GM19452 (cell line): Measurements from ENCODE around the gene ACTA2.

Source experiments
- ATAC-seq: cut with Tn5 transposase; IDR thresholded peaks from one replicate; pipeline ENCODE4 v1.9.1; 2021; ENCODE audit not compliant: unreplicated experiment

ACTA2 gene

DNA sequence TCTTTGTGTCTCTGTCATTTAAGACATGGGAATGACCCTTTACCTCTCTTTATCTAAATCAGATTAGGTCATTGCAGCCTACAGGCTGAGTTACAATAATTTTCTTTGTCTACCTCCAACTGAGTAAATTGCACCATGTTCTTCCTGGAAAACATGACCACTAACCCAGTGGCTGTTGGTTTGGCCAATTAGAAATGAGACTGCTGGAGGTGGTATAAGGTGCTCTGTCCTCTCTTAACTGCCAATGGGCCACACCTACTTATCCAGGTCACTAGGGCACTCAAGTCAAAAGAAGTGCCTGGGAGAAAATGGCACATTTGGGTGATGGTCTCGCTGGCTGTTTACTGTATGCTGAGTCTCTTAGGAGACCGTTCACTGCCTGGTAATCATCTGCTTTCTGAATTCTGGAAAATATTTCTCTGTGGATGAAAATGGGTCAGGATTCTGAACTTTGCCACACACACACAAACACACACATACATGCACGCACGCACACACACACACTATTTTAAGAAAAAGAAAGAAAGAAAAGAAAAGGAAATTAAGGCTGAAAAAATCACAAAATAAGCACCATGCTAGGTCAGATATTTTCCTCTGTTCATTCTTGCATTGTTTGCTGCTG lies 56.1 kb downstream of the ACTA2 start:
- no peak for ATAC-seq

DNA sequence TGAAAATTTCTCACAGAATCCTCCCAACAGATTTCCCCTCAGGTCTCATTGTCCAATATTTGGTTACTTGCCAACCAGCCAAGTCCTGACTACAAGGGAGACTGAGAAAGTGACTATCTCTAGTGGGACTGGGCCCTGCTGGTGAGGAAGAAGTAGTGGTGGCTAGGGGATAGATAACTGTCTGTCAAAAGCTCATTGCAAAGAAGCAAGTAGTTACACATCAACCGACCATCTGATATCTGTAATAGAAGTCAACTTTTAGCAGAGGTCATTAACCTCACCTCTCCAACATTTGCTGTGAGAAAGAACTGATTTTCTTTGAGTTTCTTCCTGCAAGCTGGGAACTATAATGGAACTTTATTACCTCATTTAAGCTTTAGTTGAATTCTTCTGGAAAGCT lies 57.3 kb downstream of the ACTA2 start:
- no peak for ATAC-seq

DNA sequence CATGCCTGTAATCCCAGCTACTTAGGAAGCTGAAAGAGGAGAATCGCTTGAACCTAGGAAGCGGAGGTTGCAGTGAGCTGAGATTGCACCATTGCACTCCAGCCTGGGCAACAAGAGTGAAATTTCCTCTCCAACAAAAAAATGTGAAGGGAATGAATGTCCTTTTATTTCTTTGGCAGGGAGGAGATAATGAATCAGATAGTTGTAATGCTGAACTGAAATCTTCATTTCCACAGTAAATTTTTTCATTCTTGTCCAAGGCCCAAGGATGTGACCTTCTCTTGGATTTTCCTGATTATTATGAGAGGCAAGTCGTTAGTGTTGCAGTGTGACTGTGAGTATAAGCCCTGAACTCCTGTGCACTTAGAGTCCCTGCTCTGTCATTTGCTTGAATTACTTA lies 59.0 kb downstream of the ACTA2 start:
- no peak for ATAC-seq

DNA sequence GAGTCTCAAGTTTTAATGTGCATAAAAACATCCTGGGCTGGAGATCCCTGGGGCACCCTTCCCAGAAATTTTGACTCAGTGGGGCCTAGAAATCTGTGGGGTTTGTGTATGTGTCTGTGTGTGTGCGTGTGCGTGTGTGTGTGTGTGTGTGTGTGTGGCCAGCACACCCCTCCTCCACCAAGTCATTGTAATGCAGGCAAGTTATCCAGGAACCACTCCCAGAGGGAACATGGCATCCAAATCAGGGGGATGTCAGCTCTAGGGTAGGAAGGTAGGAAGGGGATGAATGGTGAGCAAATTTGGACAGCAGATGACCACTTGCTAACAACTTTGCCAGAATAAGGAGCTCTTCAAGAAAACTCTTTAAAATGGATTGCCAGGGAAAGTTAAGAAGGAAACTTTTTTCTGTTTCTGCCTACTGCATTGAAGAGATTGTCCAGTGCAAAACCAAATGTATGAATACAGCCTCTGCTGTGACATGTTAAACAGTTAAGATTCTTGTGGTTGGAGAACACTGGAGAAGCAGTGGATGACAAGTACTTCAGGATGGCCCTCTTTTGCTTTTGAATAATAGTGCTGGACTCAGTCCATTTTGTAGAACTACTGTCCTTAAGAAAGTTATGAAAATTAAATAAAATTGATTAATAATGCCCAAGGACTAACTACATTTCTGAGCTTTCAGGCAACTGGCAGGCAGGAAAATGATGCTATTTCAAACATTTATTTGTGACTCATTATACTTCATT lies 60.2 kb downstream of the ACTA2 start:
- no peak for ATAC-seq

DNA sequence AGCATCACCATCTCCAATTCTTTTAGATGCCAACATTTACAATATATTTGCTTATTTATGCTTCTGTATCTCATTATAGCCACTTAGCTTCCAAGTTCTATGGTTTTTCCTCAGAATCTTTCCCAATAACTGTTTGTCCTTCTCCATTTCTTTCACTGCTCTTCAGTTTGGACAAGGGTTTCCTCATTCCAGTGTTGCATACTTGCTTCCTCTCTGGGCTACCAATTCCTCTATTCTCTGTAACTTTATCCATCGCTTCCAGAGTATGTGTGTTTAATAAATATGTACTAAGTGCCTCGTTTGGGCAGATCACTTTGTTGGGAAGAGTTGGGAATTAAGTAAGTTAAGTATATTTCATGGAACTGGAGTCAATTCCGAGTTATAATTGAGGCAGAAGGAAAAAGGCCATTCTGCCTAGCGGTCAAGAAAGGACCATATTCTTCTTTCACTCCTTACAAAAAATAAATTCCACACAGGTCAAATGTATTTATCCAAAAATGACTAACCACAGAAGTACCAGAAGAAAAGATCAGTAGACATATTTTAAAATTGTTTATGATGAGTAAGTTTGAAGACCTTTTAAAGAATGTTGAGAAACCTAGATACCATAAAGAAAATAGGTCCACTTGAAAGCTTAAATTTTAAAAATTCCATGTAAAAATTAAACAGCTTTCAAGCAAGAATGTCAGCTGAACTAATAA lies 61.7 kb downstream of the ACTA2 start:
- ATAC-seq, result no peak

DNA sequence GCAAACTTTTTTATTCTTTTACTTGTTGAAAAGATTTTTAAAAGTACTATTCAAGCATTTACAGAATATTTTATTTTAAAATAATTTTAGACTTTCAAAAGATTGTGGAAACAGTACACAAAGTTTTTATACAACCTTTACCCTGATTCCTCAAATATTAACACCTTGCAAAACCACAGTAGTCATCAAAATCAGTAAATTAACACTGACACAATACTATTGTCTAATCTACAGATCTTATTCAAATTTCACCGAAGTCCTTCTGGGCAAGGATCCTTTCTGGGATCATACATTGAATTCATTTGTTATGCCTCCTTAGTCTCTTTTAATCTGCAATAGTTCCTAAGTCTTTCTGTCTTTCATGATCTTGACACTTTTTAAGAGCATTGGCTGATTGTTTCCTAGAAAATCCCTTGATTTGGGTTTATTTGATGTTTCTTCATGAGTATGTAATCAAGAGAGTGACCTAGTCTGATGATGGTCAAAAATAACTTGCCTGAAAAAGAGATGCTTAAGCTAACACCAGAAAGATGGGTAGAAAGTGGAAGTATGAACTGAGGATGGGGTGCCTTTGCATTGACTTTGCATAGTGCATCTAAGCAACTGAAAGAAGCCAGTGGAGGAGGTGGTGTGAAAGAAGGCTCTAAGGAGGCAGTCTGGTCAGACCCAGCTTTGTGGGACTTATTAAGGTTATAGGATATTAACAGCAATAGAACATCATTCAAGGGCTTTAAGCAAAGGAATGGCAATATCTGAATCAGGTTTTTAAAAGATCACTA lies 62.8 kb downstream of the ACTA2 start:
- peak; percentile 55 for ATAC-seq

DNA sequence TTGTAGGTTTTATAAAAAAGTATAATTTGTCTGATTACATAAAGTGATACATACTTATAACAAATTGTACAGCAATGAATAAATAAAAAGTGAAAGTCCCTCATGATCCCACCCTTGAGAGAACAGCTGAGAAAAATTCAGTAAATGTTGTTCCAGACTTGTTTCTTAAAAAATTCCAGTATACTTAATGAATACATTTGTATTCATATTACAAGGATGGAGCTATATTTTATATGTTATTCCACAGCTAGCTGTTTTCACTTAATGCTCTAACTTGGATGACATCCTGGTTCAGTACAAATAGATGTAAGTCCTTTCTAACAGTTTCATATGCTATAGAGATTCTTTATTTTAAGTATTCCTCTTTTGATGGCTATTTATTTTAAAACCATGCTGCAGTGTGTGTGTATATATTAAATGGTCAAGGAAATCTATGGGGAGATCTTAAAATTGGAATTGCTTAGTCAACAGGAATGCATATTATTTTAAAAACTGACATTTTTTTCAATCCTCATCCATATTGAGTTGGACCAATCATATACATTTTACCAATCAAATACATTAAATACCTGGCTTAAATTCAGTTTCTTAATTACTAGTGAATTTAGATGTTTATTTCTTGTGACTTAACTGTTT lies 63.6 kb downstream of the ACTA2 start:
- no peak for ATAC-seq

DNA sequence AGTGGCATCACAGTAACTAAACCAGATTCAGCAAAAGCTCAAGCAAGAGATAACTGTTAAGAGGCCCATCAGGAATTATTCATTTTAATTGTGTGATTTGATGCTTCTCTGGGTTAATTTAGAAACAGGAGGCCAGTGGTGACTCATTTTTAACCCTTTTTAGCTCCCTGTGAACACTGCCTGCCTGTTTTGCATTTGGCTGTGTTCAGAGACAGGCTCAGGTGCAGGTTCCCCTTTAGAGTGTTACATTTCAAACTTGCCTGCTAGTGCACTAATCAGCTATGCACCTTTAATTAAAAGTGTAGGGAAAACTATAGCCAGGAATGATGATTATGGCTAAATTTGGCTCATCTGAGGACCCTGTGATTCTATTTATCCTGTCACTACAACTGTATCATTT lies 66.0 kb downstream of the ACTA2 start:
- ATAC-seq, result no peak
